ENCODE results near the gene HFE.
A peak's percentile ranks its signal among the peaks of the same experiment; 100 is the strongest.

Gene HFE

DNA sequence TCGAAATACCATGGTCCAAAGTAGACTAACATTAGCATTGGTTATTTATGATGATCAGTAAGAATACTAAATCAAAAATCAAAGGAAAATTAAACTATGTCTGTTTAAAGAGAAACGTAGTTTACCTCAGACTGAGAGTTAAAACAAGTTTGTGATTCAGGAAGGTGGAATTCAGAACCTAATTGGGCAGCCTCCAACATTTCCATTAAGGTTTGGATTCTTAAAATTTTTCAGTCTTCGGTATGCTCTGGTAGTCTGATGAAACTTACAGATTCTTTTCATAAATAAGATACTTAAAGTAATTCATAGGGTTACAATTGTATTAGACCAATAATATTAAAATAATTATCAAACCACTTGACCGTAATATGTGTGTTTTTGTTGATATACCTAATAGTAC lies 18.6 kb downstream of the HFE start:
- Histone ChIP-seq H3K27ac (ENCODE audit: low read length) (peak overlapping the region; percentile 95), H3K9ac (ENCODE audit: low read depth, low read length) (no peak overlapping the region), H3K27me3 (ENCODE audit: insufficient read depth, low read length, poor library complexity) (no peaks in the 10 kb centered on the region), H3K79me2 (ENCODE audit: insufficient read depth, low read length) (no peaks in the 10 kb centered on the region), H3K4me1 (ENCODE audit: insufficient read depth, low read length) (peaks cover 25% of the 10 kb centered on the region), H3K36me3 (ENCODE audit: insufficient read depth, low read length) (no peaks in the 10 kb centered on the region), H3K4me3 (ENCODE audit: low read depth in 1 of 2, low read length in 2 of 2) (no peak overlapping the region), H3K4me2 (ENCODE audit: insufficient read depth, low read length) (no peak overlapping the region), H4K20me1 (ENCODE audit: insufficient read depth, low read length) (no peaks in the 10 kb centered on the region), H3K9me3 (ENCODE audit: insufficient read depth, low read length, severe bottlenecking) (peaks cover 3% of the 10 kb centered on the region), H2AFZ (ENCODE audit: low read depth, low read length) (peak overlapping the region; percentile 3; the same call in 1 of the 2 replicates)
- no peak for DNase-seq
- no peak for TF ChIP-seq CTCF (IDR thresholded peaks at IDR 0.05; ENCODE audit: borderline replicate concordance, extremely low read depth, low read length, poor library complexity, severe bottlenecking)
- TF ChIP-seq EZH2 (IDR thresholded peaks at IDR 0.05; ENCODE audit: borderline replicate concordance, low read depth, low read length, severe bottlenecking) = no peak
- ATAC-seq (ENCODE audit: insufficient read depth, low read depth) = no peak

- H3K79me2 ChIP-seq (ENCODE audit: insufficient read depth, low read length) = no peaks in the 10 kb centered on the region
- H3K4me2 ChIP-seq (ENCODE audit: insufficient read depth, low read length) = no peak overlapping the region
- H3K36me3 ChIP-seq (ENCODE audit: insufficient read depth, low read length) = no peaks in the 10 kb centered on the region
- H3K27ac ChIP-seq (ENCODE audit: low read length) = peak overlapping the region; percentile 60
- DNase-seq (no peak), ATAC-seq (ENCODE audit: insufficient read depth, low read depth) (no peak)
- H3K9ac ChIP-seq (ENCODE audit: low read depth, low read length) = no peak overlapping the region
- H3K9me3 ChIP-seq (ENCODE audit: insufficient read depth, low read length, severe bottlenecking) = peaks cover 3% of the 10 kb centered on the region
- no peaks in the 10 kb centered on the region for H4K20me1 ChIP-seq (ENCODE audit: insufficient read depth, low read length)
- TF ChIP-seq CTCF (IDR thresholded peaks at IDR 0.05; ENCODE audit: borderline replicate concordance, extremely low read depth, low read length, poor library complexity, severe bottlenecking) = no peak
- TF ChIP-seq EZH2 (IDR thresholded peaks at IDR 0.05; ENCODE audit: borderline replicate concordance, low read depth, low read length, severe bottlenecking) = no peak
- H2AFZ ChIP-seq (ENCODE audit: low read depth, low read length) = no peak overlapping the region
- H3K4me3 ChIP-seq (ENCODE audit: low read depth in 1 of 2, low read length in 2 of 2) = no peak overlapping the region
- H3K27me3 ChIP-seq (ENCODE audit: insufficient read depth, low read length, poor library complexity) = no peaks in the 10 kb centered on the region
- H3K4me1 ChIP-seq (ENCODE audit: insufficient read depth, low read length) = peaks cover 17% of the 10 kb centered on the region
Measured at GRCh38 chr6:26107935-26108334, 20.7 kb downstream of the HFE start.

DNA sequence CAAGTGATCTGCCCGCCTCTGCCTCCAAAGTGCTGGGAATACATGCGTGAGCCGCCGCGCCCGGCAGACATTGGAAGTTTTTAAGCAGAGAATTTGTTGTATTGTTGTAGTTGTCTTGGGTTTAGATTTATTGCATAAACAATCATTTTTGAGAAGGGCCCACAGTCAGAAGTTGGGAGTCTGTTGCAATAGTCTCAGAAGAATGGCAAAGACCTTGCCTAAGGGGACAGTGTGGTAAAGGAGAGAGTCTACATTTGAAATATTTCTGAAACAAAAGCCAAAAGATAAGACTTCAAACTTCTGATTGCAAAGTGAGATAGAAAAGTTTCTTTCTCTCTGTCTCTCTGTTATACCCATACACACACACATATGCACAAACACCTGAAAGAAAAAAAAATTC lies 22.5 kb downstream of the HFE start:
- no peak overlapping the region for H2AFZ ChIP-seq (ENCODE audit: low read depth, low read length)
- H3K79me2 ChIP-seq (ENCODE audit: insufficient read depth, low read length) = no peaks in the 10 kb centered on the region
- H3K36me3 ChIP-seq (ENCODE audit: insufficient read depth, low read length) = no peaks in the 10 kb centered on the region
- H3K4me3 ChIP-seq (ENCODE audit: low read depth in 1 of 2, low read length in 2 of 2) = no peak overlapping the region
- H3K9me3 ChIP-seq (ENCODE audit: insufficient read depth, low read length, severe bottlenecking) = peaks cover 3% of the 10 kb centered on the region
- TF ChIP-seq EZH2 (IDR thresholded peaks at IDR 0.05; ENCODE audit: borderline replicate concordance, low read depth, low read length, severe bottlenecking) (no peak), CTCF (IDR thresholded peaks at IDR 0.05; ENCODE audit: borderline replicate concordance, extremely low read depth, low read length, poor library complexity, severe bottlenecking) (no peak)
- H3K27ac ChIP-seq (ENCODE audit: low read length) = no peak overlapping the region; the same call in 1 of the 2 replicates
- H4K20me1 ChIP-seq (ENCODE audit: insufficient read depth, low read length) = no peaks in the 10 kb centered on the region
- no peak overlapping the region for H3K9ac ChIP-seq (ENCODE audit: low read depth, low read length)
- peaks cover 1% of the 10 kb centered on the region; the same call in 1 of the 2 replicates for H3K4me1 ChIP-seq (ENCODE audit: insufficient read depth, low read length)
- no peak overlapping the region for H3K4me2 ChIP-seq (ENCODE audit: insufficient read depth, low read length)
- ATAC-seq (ENCODE audit: insufficient read depth, low read depth) (no peak), DNase-seq (no peak)
- no peaks in the 10 kb centered on the region for H3K27me3 ChIP-seq (ENCODE audit: insufficient read depth, low read length, poor library complexity)

DNA sequence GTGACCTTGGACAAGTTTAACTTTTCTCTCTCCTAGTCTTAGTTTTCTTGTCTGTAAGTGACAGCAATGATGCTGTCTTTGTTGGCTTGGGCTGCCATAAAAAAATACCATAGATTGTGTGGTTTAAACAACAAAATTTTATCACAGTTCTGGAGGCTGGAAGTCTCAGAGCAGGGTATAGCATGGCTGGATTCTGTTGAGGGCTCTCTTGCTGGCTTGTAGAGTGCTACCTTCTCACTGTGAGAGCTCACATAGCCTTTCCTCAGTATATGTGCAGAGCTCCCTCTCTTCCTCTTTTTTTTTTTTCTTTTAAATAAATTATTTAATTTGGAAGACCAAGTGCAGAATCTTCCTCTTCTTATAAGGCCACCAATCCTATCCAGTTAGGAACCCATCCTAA lies 26.3 kb downstream of the HFE start:
- no peak for DNase-seq
- peaks cover 19% of the 10 kb centered on the region for H3K4me1 ChIP-seq (ENCODE audit: insufficient read depth, low read length)
- H3K9me3 ChIP-seq (ENCODE audit: insufficient read depth, low read length, severe bottlenecking) = no peaks in the 10 kb centered on the region
- no peak for TF ChIP-seq EZH2 (IDR thresholded peaks at IDR 0.05; ENCODE audit: borderline replicate concordance, low read depth, low read length, severe bottlenecking)
- no peak for TF ChIP-seq CTCF (IDR thresholded peaks at IDR 0.05; ENCODE audit: borderline replicate concordance, extremely low read depth, low read length, poor library complexity, severe bottlenecking)
- H3K9ac ChIP-seq (ENCODE audit: low read depth, low read length) = no peak overlapping the region
- no peak overlapping the region for H2AFZ ChIP-seq (ENCODE audit: low read depth, low read length)
- no peak overlapping the region for H3K4me3 ChIP-seq (ENCODE audit: low read depth in 1 of 2, low read length in 2 of 2)
- H3K4me2 ChIP-seq (ENCODE audit: insufficient read depth, low read length) = no peak overlapping the region
- H3K27ac ChIP-seq (ENCODE audit: low read length) = no peak overlapping the region; the same call in 1 of the 2 replicates
- no peaks in the 10 kb centered on the region for H3K27me3 ChIP-seq (ENCODE audit: insufficient read depth, low read length, poor library complexity)
- no peaks in the 10 kb centered on the region for H3K79me2 ChIP-seq (ENCODE audit: insufficient read depth, low read length)
- H3K36me3 ChIP-seq (ENCODE audit: insufficient read depth, low read length) = no peaks in the 10 kb centered on the region
- no peaks in the 10 kb centered on the region for H4K20me1 ChIP-seq (ENCODE audit: insufficient read depth, low read length)
- no peak for ATAC-seq (ENCODE audit: insufficient read depth, low read depth)

Measured in DND-41 (cell line).